Right renal pelvis (tissue), 4 donors: ENCODE results near the gene HSPB1. TPM values are rescaled to one million over a fixed set of nuclear protein-coding genes. Genes with fewer than 3 reads are reported as not detected.
A peak's percentile ranks its signal among the peaks of the same experiment; 100 is the strongest.
"Not testable (repeated sequence)": the region's sequence is repeated elsewhere in the genome, so short reads cannot be mapped to it uniquely, and the experiment has no call there.

Experiments used
- DNase-seq, 4 donors: peaks; one replicate each; pipeline ENCODE4 v3.0.0-alpha.2; 2013; ENCODE audit warnings: low read depth in 4 of 4, low spot score in 3 of 4, missing footprints in 1 of 4
- polyA plus RNA-seq, 4 donors: library from polyadenylated mRNA; unstranded; fragments of 120-200 nt; gene quantifications; one replicate each; pipeline ENCODE4 v1.2.1, GENCODE V29; 2013; ENCODE audit not compliant: insufficient read length in 4 of 4

HSPB1 gene
- 100 to 1,000 TPM; 163 to 287 (median 192) TPM for polyA plus RNA-seq

DNA sequence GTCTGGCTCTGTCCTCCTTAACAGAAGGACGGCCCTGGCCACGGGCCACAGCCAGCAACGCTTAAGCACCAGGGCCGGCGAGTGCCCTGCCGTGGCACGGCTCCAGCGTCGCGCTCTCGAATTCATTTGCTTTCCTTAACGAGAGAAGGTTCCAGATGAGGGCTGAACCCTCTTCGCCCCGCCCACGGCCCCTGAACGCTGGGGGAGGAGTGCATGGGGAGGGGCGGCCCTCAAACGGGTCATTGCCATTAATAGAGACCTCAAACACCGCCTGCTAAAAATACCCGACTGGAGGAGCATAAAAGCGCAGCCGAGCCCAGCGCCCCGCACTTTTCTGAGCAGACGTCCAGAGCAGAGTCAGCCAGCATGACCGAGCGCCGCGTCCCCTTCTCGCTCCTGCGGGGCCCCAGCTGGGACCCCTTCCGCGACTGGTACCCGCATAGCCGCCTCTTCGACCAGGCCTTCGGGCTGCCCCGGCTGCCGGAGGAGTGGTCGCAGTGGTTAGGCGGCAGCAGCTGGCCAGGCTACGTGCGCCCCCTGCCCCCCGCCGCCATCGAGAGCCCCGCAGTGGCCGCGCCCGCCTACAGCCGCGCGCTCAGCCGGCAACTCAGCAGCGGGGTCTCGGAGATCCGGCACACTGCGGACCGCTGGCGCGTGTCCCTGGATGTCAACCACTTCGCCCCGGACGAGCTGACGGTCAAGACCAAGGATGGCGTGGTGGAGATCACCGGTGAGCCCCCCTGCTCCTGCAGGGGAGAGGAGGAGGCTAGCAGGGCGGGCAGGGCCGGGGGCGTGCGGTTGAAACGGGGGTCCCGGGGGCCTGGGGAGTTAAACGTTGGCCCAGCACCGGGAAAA, at the start of gene HSPB1:
Gene HSPB1, plus strand, starts transcription at position 327 of the 855 bp plus-strand sequence. Its CDS starts 40 bp downstream, at position 367.
- DNase-seq, result peak in 2 of 4 donors; percentile 63 to 68

DNA sequence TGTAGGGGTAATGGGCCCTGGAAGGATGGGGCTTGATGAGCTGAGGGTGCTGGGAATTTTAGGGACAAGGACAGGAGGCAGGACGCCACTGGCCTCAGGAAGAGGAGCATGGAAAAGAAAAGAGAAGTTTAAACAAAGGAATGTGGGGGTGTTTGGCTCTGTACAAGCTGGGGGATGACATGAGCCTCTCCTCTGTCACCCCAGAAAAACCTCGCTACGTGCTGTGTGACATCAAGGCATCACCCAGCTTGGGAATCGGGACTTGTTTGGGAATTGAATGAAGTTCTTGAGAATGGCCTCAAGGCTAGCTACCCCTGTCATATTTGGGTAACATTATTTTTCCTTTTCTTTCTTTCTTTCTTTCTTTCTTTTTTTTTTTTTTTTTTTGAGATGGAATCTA, 47.7 kb upstream of the HSPB1 start:
- no peak for DNase-seq

DNA sequence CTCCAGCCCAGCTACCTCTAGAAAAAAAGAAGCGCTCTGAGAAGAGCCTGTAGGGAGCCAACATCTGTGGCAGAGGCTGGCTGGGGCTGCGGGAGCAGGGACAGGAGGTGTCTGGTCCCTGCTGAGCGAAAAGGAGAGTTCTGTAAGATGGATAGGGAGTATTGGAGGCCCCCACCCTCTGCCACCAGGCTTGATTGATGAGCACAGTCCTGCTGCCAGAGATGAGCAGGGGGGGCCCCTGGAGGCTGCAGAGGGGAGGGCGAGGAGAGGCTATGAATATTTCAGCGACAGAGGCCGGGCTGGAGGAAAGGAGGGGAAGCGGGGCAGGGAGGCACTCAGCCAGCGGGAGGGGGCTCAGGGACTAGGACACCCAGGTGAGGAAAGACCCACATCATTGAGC, 44.5 kb upstream of the HSPB1 start:
- no peak for DNase-seq

- DNase-seq, result no peak
Measured at GRCh38 chr7:76259124-76260093, 43.1 kb upstream of the HSPB1 start.

DNA sequence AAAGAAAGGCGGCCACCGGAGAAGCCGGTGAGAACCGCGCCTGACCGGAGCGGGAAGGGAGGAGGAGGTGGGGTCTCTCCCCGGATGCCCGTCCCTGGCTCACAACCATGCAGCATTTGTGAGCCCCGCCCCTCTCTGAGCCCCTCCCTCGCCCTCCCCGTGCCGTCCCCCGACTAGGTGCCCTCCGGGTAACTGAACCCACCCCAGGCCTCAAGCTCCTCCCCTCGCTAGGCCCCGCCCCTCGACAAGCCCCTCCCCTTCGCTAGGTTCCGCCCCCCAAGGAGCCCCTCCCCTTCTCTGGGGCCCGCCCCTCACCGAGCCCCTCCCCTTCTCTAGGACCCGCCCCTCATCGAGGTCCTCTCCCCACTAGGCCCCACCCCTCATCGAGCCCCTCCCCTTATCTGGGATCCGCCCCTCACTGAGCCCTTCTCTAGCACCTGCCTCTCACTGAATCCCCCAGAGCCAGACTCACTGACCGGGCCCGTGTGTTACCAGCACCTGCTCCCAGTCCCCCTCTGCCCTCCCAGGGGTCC, 42.2 kb upstream of the HSPB1 start:
- DNase-seq, result no peak

- DNase-seq, result no peak
Measured at GRCh38 chr7:76261329-76261728, 41.1 kb upstream of the HSPB1 start.

- no peak for DNase-seq
Measured at GRCh38 chr7:76261931-76262330, 40.5 kb upstream of the HSPB1 start.

GRCh38 chr7:76262683-76263402, 39.6 kb upstream of the HSPB1 start:
- DNase-seq, result no peak

GRCh38 chr7:76265299-76265698, 37.2 kb upstream of the HSPB1 start:
- no peak for DNase-seq

- DNase-seq, result no peak
Measured at GRCh38 chr7:76267107-76267893, 35.2 kb upstream of the HSPB1 start.

DNA sequence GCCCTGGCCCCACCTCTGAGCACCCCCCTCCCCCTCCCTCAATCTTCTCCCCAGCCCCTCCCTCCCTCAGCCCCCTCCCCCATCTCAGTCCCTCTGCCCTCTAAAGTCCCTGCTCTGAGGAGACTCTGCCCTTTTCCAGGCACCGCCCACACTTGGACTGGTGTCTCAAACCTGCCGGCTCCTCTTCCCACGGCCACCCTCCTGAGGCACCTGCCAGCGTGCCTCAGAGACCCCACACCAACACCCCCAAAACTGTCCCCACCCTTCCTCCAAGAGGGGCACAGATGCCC, 34.6 kb upstream of the HSPB1 start:
- no peak for DNase-seq

DNA sequence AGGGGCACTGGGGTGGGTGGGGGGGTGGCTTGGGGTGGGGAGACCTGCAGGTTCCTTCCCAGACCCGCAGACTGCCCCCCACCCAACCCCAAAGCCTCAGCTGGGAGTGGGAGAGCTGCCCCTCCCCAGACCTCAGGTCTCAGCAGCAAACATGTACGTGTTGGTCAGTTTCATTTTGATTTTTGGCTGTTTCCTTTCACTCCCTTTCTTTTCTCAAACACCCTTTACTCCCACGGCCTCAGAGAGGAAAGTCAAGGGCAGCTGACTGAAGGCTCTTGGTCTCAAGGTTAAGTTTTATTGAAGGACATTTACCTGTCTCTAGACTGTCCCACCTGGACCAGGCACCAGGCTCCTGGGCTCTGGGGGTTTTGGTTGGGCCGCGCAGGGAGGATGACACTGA, 34.1 kb upstream of the HSPB1 start:
- no peak for DNase-seq

DNA sequence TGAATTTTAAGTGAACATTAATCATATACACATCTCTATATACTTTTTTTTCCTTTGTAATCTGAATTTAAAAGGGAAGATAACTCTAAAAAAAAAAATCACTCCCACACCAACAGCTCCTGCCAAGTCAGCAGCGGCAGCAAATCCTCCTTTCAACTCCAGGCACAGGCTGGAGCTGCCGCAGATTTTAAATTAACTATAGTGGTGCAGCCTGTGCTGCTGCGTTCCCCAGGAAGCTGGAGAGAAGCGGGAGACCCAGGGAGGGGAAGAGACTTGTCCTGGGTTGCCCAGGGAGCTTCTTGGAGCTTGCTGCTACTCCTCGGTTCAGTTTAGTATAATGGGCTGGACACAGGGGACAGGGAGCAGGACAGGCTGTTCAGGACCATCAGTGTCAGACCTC, 32.6 kb upstream of the HSPB1 start:
- no peak for DNase-seq

DNA sequence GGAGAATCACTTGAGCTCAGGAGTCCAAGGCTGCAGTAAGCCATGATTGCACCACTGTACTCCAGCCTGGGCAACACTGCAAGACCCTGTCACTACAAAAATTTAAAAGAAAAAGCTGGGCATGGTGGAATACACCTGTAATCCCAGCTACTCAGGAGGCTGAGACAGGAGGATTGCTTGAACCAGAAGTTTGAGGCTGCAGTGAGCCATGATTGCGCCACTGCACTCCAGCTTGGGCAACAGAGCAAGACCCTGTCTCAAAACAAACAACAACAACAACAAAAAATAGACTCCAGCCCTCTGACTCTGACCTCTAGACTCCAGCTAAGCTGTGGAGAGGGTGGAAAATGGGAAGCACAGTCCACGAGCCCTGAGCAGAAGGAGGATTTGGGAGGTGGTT, 31.1 kb upstream of the HSPB1 start:
- DNase-seq, result not testable (repeated sequence)

DNA sequence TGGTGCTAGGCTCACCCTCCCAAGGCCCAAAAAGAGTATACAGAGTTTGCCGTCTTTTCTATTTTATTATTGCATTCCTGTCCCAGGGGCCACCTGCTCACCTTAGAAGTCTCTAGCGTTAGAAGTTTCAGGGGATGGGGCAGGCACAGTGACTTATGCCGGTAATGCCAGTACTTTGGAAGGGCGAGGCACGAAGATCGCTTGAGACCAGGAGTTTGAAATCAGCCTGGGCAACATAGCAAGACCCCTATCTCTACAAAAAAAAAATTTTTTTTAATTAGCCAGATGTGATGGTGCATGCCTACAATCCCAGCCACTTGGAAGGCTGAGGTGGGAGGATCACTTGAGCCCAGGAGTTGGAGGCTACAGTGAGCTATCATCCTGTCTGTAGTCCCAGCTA, 30.3 kb upstream of the HSPB1 start:
- DNase-seq, result no peak

- DNase-seq, result no peak
Measured at GRCh38 chr7:76272851-76273497, 29.5 kb upstream of the HSPB1 start.

GRCh38 chr7:76273503-76273902, 29.0 kb upstream of the HSPB1 start:
- no peak for DNase-seq

GRCh38 chr7:76278540-76278939, 23.9 kb upstream of the HSPB1 start:
- no peak for DNase-seq

DNA sequence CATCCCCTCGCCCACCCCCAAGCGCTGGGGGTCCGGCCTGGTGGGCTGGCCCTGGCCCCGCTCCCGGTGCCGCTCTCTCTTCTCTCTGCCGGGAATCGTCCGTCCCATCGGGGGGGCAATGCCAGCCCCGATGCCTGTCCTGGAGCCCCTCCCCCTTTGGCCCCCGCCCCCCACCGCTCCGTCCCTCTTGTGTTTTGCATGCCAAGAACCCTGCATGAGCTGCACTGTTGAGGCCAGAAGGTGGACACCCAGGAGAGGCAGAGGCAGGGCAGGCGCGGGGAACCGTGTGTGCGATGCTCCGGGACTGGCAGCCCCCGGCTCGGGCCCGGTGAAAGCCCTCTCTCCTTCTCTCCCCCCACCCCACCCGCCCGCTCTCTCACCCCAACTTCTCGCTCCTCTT, 22.1 kb upstream of the HSPB1 start:
- no peak for DNase-seq
